ENCODE results near the gene SIVA1. TPM values are rescaled to one million over a fixed set of nuclear protein-coding genes. Genes with fewer than 3 reads are reported as not detected.

The SIVA1 gene
- total RNA-seq, 5 donors from 2014 or later (not counting 1 experiment from before 2014, with no cell fraction given) = 62.3 to 93.5 (median 79.5) TPM

DNA sequence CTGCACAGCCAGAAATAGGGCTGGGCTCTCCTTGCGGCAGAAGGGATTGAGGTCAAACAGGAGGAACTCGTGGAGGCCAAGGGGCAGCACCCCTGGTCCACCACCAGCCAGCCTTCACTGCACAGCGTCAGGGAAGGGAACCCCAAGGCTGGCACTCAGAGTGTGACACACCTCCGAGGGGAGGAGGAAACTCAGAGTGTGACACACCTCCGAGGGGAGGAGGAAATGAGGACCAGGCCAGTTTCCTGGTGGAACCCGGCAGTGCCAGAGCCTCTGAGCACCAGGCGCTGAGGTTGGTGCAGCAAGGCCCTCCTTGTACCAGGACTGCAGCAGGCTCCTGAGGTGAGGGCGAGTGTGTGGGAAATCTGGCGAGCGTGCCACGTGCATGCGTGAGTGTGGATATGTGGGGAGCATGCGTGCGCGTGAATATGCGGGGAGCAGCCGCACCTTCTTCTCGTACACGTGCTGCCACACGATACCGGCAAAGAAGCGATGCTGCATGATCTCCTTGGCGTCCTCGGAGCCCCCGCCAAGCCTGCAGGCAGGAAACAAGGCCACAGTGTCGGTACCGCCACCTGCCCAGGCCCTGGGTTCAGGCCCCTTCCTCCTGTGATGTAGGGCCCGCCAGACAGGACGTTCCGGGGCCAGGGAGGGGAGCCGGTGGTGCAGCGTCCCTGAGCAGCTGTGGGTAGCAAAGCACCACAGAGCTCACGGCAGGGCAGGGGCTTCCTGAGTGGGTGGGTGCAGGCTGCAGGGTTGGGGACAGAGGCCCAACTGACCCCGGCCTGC is 19.2 kb downstream of the SIVA1 start:
- peaks cover 0 to 2% (median 0%) of the 10 kb centered on the region in 3 donors for H3K9me3 Mint-ChIP-seq
- CTCF ChIA-PET = interaction anchor here in 1 of 2 donors (1.2 kb wide), 1 partner anchor 54 kb away, joined by 3 read pairs; no protein-coding TSS in a partner anchor
- no peak overlapping the region for H3K4me3 Mint-ChIP-seq
- peaks cover 0 to 10% (median 0%) of the 10 kb centered on the region in 3 donors for H3K4me1 Mint-ChIP-seq
- H3K36me3 ChIP-seq (ENCODE audit: control insufficient read depth in 2 of 2, extremely low read depth in 1 of 2, insufficient read depth in 1 of 2, low read length in 1 of 2) = peaks cover 18 to 33% of the 10 kb centered on the region in 2 donors
- no peak for DNase-seq
- H3K27ac Mint-ChIP-seq = no peak overlapping the region
- no peaks in the 10 kb centered on the region for H3K27me3 Mint-ChIP-seq
- H3K4me3 ChIP-seq (ENCODE audit: control insufficient read depth in 1 of 2, extremely low read depth in 1 of 2, low read length in 1 of 2) = no peak overlapping the region
- 92% methylated on average over 31 of the region's 34 CpGs for WGBS (ENCODE audit: insufficient coverage)
- H3K4me1 ChIP-seq (ENCODE audit: control insufficient read depth in 1 of 2, extremely low read depth in 1 of 2, insufficient read depth in 2 of 2, low read length in 2 of 2) = peaks cover 0 to 8% of the 10 kb centered on the region in 2 experiments
- no peak overlapping the region for H3K27ac ChIP-seq (ENCODE audit: low read length)
- no peak for ATAC-seq (replicated peaks in 1 of 4)
- peaks cover 17% of the 10 kb centered on the region for H3K36me3 Mint-ChIP-seq
- POLR2A ChIA-PET = no interaction called here
- no peaks in the 10 kb centered on the region for H3K27me3 ChIP-seq (replicated peaks in 1 of 2; ENCODE audit: control insufficient read depth in 2 of 2, extremely low read depth in 1 of 2, insufficient read depth in 2 of 2, low read length in 1 of 2)
- H3K9me3 ChIP-seq = no peaks in the 10 kb centered on the region

DNA sequence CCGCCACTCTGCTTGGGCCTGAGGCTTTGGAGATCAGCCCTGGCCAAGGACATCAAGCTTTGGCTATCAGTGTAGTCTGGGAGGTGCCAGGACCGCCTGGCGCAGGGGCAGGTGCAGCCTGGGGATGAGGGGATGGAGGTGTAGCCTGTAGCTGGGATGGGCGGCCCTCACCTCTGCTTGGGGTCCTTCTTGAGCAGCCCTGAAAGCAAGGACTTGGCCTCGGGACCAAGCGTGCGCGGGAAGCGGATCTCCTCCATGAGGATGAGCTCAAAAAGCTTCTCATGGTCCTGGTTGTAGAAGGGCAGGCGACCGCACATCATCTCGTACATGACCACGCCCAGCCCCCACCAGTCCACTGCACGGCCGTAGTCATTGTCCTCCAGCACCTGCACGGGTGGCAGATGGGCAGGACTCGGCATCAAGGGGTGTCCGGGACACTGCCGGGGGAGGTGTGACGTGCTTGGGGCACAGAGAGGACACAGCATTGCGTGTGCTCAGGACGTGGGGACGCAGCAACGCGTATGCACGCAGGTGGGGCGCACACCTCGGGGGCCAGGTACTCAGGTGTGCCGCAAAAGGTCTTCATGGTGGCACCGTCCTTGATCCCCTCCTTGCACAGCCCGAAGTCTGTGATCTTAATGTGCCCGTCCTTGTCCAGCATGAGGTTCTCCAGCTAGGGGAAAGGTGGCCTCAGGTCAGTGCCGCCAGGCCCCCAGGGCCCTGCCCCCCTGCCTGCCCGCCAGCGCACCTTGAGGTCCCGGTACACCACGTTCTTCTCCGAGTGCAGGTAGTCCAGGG is 20.0 kb downstream of the SIVA1 start:
- Histone ChIP-seq H3K4me1 (ENCODE audit: control insufficient read depth in 1 of 2, extremely low read depth in 1 of 2, insufficient read depth in 2 of 2, low read length in 2 of 2) (peaks cover 0 to 8% of the 10 kb centered on the region in 2 experiments), H3K27me3 (replicated peaks in 1 of 2; ENCODE audit: control insufficient read depth in 2 of 2, extremely low read depth in 1 of 2, insufficient read depth in 2 of 2, low read length in 1 of 2) (no peaks in the 10 kb centered on the region), H3K36me3 (ENCODE audit: control insufficient read depth in 2 of 2, extremely low read depth in 1 of 2, insufficient read depth in 1 of 2, low read length in 1 of 2) (peaks cover 20 to 30% of the 10 kb centered on the region in 2 donors), H3K9me3 (no peaks in the 10 kb centered on the region), H3K27ac (ENCODE audit: low read length) (no peak overlapping the region), H3K4me3 (ENCODE audit: control insufficient read depth in 1 of 2, extremely low read depth in 1 of 2, low read length in 1 of 2) (no peak overlapping the region)
- H3K27me3 Mint-ChIP-seq = no peaks in the 10 kb centered on the region
- peaks cover 17% of the 10 kb centered on the region for H3K36me3 Mint-ChIP-seq
- peaks cover 0 to 10% (median 0%) of the 10 kb centered on the region in 3 donors for H3K4me1 Mint-ChIP-seq
- ATAC-seq (replicated peaks in 1 of 4) (no peak), DNase-seq (no peak)
- WGBS (ENCODE audit: insufficient coverage) = 98% methylated on average over 37 of the region's 38 CpGs
- ChIA-PET CTCF (interaction anchor here in 1 of 2 donors (1.2 kb wide), 1 partner anchor 53 kb away, joined by 3 read pairs; no protein-coding TSS in a partner anchor), POLR2A (no interaction called here)
- H3K9me3 Mint-ChIP-seq = peaks cover 0 to 2% (median 0%) of the 10 kb centered on the region in 3 donors
- H3K4me3 Mint-ChIP-seq = no peak overlapping the region
- H3K27ac Mint-ChIP-seq = no peak overlapping the region

DNA sequence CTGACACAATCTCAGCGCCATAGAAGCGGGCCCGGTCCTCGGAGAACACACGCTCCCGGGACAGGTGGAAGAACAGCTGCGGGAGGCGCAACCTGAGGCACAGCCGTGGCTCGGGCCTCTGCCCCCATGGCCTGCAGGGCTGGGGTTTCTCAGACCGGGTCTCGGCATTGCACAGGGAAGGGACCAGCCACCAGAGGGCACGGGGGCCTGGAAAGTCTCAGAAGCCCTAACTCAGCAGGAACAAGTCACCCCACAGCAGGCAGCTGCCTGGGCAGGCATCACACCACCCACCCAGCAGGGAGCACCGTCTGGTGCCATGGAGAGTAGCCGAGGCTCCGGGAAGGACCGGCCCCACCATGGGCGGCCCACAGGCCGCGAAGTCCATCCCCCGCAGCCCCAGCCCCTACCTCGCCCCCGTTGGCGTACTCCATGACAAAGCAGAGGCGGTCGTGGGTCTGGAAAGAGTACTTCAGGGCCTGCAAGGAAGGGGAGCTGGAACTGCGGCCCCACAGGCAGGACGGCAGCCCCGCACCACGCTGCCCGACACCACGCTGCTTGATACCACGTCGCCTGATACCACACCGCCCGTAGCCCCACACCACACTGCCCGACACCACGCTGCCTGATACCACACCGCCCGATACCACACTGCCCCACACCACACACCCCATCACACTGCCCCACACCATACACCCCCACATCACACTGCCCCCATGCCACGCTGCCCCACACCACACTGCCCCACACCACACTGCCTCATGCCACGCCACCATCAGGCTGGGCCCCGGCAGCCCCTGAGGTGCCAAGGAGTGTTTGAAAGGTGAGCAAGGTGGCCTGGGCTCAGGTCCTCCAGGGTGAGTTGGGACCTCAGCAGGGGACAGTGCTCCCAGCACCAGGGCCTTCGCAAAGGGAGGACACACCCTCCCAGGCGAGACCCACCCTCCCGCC is 20.8 kb downstream of the SIVA1 start:
- H3K9me3 ChIP-seq = no peaks in the 10 kb centered on the region
- peaks cover 0 to 2% (median 0%) of the 10 kb centered on the region in 3 donors for H3K9me3 Mint-ChIP-seq
- H3K27me3 Mint-ChIP-seq = no peaks in the 10 kb centered on the region
- H3K27ac ChIP-seq (ENCODE audit: low read length) = no peak overlapping the region
- ChIA-PET POLR2A (no interaction called here), CTCF (no interaction called here)
- WGBS (ENCODE audit: insufficient coverage) = 94% methylated on average over 42 of the region's 46 CpGs
- H3K27ac Mint-ChIP-seq = no peak overlapping the region
- H3K36me3 Mint-ChIP-seq = peaks cover 17% of the 10 kb centered on the region
- peaks cover 22 to 32% of the 10 kb centered on the region in 2 donors for H3K36me3 ChIP-seq (ENCODE audit: control insufficient read depth in 2 of 2, extremely low read depth in 1 of 2, insufficient read depth in 1 of 2, low read length in 1 of 2)
- H3K4me1 Mint-ChIP-seq = peaks cover 0 to 6% (median 0%) of the 10 kb centered on the region in 3 donors
- H3K27me3 ChIP-seq (replicated peaks in 1 of 2; ENCODE audit: control insufficient read depth in 2 of 2, extremely low read depth in 1 of 2, insufficient read depth in 2 of 2, low read length in 1 of 2) = no peaks in the 10 kb centered on the region
- ATAC-seq (replicated peaks in 1 of 4) (peak in 1 of 4 experiments; percentile 16), DNase-seq (no peak)
- no peak overlapping the region for H3K4me3 ChIP-seq (ENCODE audit: control insufficient read depth in 1 of 2, extremely low read depth in 1 of 2, low read length in 1 of 2)
- H3K4me1 ChIP-seq (ENCODE audit: control insufficient read depth in 1 of 2, extremely low read depth in 1 of 2, insufficient read depth in 2 of 2, low read length in 2 of 2) = peaks cover 0 to 4% of the 10 kb centered on the region in 2 experiments
- no peak overlapping the region for H3K4me3 Mint-ChIP-seq

DNA sequence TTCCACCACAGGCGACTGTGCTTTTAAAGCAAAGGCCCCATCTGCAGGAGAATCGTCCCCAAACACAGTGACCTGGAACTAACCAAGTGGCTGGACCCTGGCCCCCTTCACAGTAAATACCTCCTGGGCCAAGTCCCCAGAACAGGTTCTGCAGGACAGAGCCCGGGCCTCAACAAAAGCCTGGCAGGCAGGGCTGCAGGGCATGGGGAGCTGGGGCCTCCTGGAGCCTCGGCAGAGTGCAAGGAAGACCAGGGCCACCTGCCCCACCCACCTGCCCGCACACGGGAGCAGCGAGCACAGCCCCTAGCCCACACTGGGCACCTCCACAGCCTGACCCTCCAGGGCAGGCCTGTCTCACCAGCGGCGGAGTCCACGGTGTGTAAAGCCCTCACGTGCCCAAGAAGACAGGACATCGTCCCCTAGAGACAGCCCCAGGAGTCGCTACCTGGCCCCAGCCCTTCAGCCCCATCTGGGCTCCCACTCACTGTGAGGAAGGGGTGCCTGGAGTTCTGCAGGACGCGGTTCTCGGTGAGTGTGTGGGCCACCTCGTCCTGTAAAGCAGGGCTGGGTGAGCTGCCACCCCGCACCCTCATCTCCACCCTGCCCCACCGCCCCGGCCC is 21.6 kb downstream of the SIVA1 start:
- Mint-ChIP-seq H3K9me3 (peaks cover 0 to 2% (median 0%) of the 10 kb centered on the region in 3 donors), H3K27ac (no peak overlapping the region), H3K4me1 (peaks cover 0 to 2% (median 0%) of the 10 kb centered on the region in 3 donors), H3K4me3 (no peak overlapping the region), H3K36me3 (peaks cover 17% of the 10 kb centered on the region), H3K27me3 (no peaks in the 10 kb centered on the region)
- 92% methylated on average over 20 of the region's 20 CpGs for WGBS (ENCODE audit: insufficient coverage)
- H3K9me3 ChIP-seq = no peaks in the 10 kb centered on the region
- POLR2A ChIA-PET = no interaction called here
- CTCF ChIA-PET = no interaction called here
- DNase-seq = no peak
- H3K4me3 ChIP-seq (ENCODE audit: control insufficient read depth in 1 of 2, extremely low read depth in 1 of 2, low read length in 1 of 2) = no peak overlapping the region
- no peaks in the 10 kb centered on the region for H3K4me1 ChIP-seq (ENCODE audit: control insufficient read depth in 1 of 2, extremely low read depth in 1 of 2, insufficient read depth in 2 of 2, low read length in 2 of 2)
- H3K36me3 ChIP-seq (ENCODE audit: control insufficient read depth in 2 of 2, extremely low read depth in 1 of 2, insufficient read depth in 1 of 2, low read length in 1 of 2) = peaks cover 22 to 32% of the 10 kb centered on the region in 2 donors
- H3K27me3 ChIP-seq (replicated peaks in 1 of 2; ENCODE audit: control insufficient read depth in 2 of 2, extremely low read depth in 1 of 2, insufficient read depth in 2 of 2, low read length in 1 of 2) = no peaks in the 10 kb centered on the region
- no peak for ATAC-seq (replicated peaks in 1 of 4)
- H3K27ac ChIP-seq (ENCODE audit: low read length) = no peak overlapping the region

DNA sequence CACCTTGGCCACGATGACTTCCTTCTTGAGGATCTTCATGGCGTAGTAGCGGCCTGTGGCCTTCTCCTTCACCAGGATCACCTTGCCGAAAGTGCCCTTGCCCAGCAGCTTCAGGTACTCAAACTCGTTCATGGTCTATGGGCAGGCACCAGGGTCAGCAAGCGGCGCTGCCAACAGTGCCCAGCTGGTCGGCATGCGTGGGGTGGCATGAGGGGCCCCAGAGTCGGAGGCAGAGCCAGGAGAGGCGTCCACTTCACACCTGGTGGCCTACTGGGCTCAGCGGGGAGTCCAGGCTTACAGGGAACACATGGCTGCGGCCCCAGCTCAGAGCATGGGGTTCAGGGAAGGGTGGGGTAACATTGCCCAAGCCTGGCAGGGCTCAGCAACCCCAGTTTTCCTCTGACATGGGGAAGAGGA is 22.1 kb downstream of the SIVA1 start:
- ATAC-seq (replicated peaks in 1 of 4) (no peak), DNase-seq (no peak)
- peaks cover 22 to 36% of the 10 kb centered on the region in 2 donors for H3K36me3 ChIP-seq (ENCODE audit: control insufficient read depth in 2 of 2, extremely low read depth in 1 of 2, insufficient read depth in 1 of 2, low read length in 1 of 2)
- H3K4me3 Mint-ChIP-seq = no peak overlapping the region
- no peaks in the 10 kb centered on the region for H3K4me1 ChIP-seq (ENCODE audit: control insufficient read depth in 1 of 2, extremely low read depth in 1 of 2, insufficient read depth in 2 of 2, low read length in 2 of 2)
- no peaks in the 10 kb centered on the region for H3K27me3 Mint-ChIP-seq
- H3K9me3 ChIP-seq = no peaks in the 10 kb centered on the region
- ChIA-PET CTCF (no interaction called here), POLR2A (no interaction called here)
- H3K4me3 ChIP-seq (ENCODE audit: control insufficient read depth in 1 of 2, extremely low read depth in 1 of 2, low read length in 1 of 2) = no peak overlapping the region
- no peak overlapping the region for H3K27ac ChIP-seq (ENCODE audit: low read length)
- H3K27me3 ChIP-seq (replicated peaks in 1 of 2; ENCODE audit: control insufficient read depth in 2 of 2, extremely low read depth in 1 of 2, insufficient read depth in 2 of 2, low read length in 1 of 2) = no peaks in the 10 kb centered on the region
- peaks cover 17% of the 10 kb centered on the region for H3K36me3 Mint-ChIP-seq
- H3K9me3 Mint-ChIP-seq = peaks cover 0 to 2% (median 0%) of the 10 kb centered on the region in 3 donors
- H3K4me1 Mint-ChIP-seq = no peaks in the 10 kb centered on the region
- no peak overlapping the region for H3K27ac Mint-ChIP-seq
- WGBS (ENCODE audit: insufficient coverage) = 100% methylated on average over 10 of the region's 13 CpGs
